Heart left ventricle (tissue), 13 donors: ENCODE results near the gene CLMN.

Experiments
- POLR2A ChIP-seq, 2 donors: fragments of 450-650 bp; IDR thresholded peaks; one replicate each; pipeline ENCODE4 v1.6.1; 2017; ENCODE audit warnings: antibody characterized with exemption in 2 of 2, mild to moderate bottlenecking in 2 of 2, moderate library complexity in 2 of 2
- TF ChIP-seq, protein P1 (sequence below), 12 donors: fragments of 200-600 bp; sonication (generic) in 4 of 12; IDR thresholded peaks; one replicate each; pipeline versions ENCODE4 v1.5.0 to v1.8.0; 2018 to 2022; ENCODE audit warnings: antibody characterized with exemption in 12 of 12, mild to moderate bottlenecking in 5 of 12
- donor health status: ischemic (EF 13 %, LVEDD 7.1; RV severe dilation, severe dysfunction).
- donor health status: DM: no; HTN: yes; CAD: no.
- donor health status: DM: no; HTN: no; CAD: no.
- donor health status: ischemic (EF 25% LVEDD 6.9; RV normal size, moderate dysfunction).
- donor health status: ischemic (EF 25% LVEDD 5.7; RV mildly dilated, moderate dysfunction).
- donor health status: ischemic (EF 35%, LVEDD 5.7; RV mildly dilated, moderate dysfunction).
- donor health status: nonischemic (EF 11% LVEDD 7.7; RV severe dilation, severe dysfunction).
- donor health status: DM: yes; HTN: yes; CAD: no.
- donor health status: PGD.
- donor health status: ischemic (EF 29% LVEDD 5.4; RV normal size, mild dysfunction).
- donor health status: nonischemic (EF 23%, LVEDD 6.1; RV moderate dilation, normal function).

DNA sequence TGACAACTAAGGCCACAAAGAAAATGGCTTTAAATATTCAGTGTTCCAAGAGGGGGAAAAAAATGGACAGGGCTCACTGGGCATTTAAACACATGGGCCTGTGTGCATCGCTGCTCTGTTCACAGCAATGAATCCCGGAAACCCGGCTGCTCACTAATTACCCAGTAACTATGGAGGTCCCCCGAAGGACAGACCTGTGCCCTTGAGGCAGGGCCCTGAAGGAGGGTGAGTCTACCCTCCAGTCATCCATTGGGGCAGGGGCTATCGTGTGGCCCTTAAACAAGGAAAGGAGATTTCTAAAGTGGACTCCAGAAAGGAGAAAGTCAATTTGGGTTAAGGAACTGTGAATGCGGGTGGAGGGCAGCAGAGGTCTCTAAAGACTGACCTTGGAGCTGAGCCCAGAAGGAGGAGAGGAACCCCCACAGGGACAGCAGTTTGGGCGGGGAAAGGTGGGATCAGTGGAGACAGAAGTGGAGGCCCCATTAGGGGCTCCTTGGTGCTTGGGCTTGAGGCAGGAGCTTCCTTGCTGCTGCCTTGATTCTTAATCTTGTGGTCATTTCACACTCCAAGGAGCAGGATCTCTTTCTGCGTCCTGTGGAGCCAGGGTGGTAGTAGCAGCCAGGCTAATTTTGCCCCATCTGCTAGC, 1.4 kb upstream of the CLMN start:
- TF ChIP-seq, protein P1, sequence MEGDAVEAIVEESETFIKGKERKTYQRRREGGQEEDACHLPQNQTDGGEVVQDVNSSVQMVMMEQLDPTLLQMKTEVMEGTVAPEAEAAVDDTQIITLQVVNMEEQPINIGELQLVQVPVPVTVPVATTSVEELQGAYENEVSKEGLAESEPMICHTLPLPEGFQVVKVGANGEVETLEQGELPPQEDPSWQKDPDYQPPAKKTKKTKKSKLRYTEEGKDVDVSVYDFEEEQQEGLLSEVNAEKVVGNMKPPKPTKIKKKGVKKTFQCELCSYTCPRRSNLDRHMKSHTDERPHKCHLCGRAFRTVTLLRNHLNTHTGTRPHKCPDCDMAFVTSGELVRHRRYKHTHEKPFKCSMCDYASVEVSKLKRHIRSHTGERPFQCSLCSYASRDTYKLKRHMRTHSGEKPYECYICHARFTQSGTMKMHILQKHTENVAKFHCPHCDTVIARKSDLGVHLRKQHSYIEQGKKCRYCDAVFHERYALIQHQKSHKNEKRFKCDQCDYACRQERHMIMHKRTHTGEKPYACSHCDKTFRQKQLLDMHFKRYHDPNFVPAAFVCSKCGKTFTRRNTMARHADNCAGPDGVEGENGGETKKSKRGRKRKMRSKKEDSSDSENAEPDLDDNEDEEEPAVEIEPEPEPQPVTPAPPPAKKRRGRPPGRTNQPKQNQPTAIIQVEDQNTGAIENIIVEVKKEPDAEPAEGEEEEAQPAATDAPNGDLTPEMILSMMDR (IDR thresholded peaks at IDR 0.05): no peak
- no peak for TF ChIP-seq POLR2A (IDR thresholded peaks at IDR 0.05)
